A549 (cell line): ENCODE results near the gene MYLK. TPM values are rescaled to one million over a fixed set of nuclear protein-coding genes. Genes with fewer than 3 reads are reported as not detected.

Experiments
- ATAC-seq, 2 experiments: fragments of 200-7000 bp in 1 of 2; fragments of >200 bp in 1 of 2; cut with Nextera tagmentation in 1 of 2; cut with Tn5 transposase in 1 of 2; 3 replicates each; pipeline versions ENCODE4 v1.8.0 to v1.9.1; 2018 to 2020; ENCODE audit warnings: mild to moderate bottlenecking in 1 of 2, moderate library complexity in 1 of 2
- CTCF ChIA-PET: fragments of 300-600 bp; sonication (Branson Sonifier 250); formaldehyde crosslinking; extraction: SDS; loops from one replicate; lab custom pipeline; 2021; ENCODE audit warnings: antibody characterized with exemption, inconsistent platforms; lab: Yijun Ruan, JAX
- POLR2A ChIA-PET: fragments of 350-600 bp; formaldehyde crosslinking; extraction: SDS; loops from one replicate; lab custom pipeline; 2021; ENCODE audit warnings: antibody characterized with exemption, inconsistent platforms; lab: Yijun Ruan, JAX
- DNase-seq, 2 experiments: peaks; one replicate each; pipeline versions ENCODE4 v3.0.0 to v3.0.0-alpha.2; 2011 to 2016; ENCODE audit warnings: low read depth in 1 of 2, low spot score in 1 of 2
- FAIRE-seq: peaks from 2 replicates; lab custom pipeline; 2011; peaks lifted over from hg19 to GRCh38; lab: Jason Lieb, UNC
- H3K27ac ChIP-seq, 2 experiments: fragments of >200 bp; sonication (Bioruptor Twin); formaldehyde crosslinking; 3 replicates each; pipeline ENCODE4 v1.5.1; 2016 to 2017
- H3K4me1 ChIP-seq: fragments of >200 bp; sonication (Bioruptor Twin); formaldehyde crosslinking; 3 replicates; pipeline ENCODE4 v1.6.1; 2016
- H3K4me2 ChIP-seq: fragments of >200 bp; sonication (Bioruptor Twin); formaldehyde crosslinking; 3 replicates; pipeline ENCODE4 v1.6.1; 2016
- H3K4me3 ChIP-seq: fragments of >200 bp; sonication (Bioruptor Twin); formaldehyde crosslinking; 3 replicates; pipeline ENCODE4 v1.5.1; 2016
- H3K9me3 ChIP-seq: fragments of >200 bp; sonication (Bioruptor Twin); formaldehyde crosslinking; 3 replicates; pipeline ENCODE4 v1.6.1; 2016
- BHLHE40 ChIP-seq: IDR thresholded peaks from 2 replicates; pipeline ENCODE4 v1.6.1; 2012; ENCODE audit warnings: low read depth, low read length, inconsistent platforms
- CBX2 ChIP-seq: fragments of 200-600 bp; sonication (generic); IDR thresholded peaks from 2 replicates; pipeline ENCODE4 v1.6.1; 2016; ENCODE audit warnings: low read depth, mild to moderate bottlenecking, borderline replicate concordance
- CHD2 ChIP-seq: fragments of 150-350 bp; IDR thresholded peaks from 2 replicates; pipeline ENCODE4 v1.6.1; 2014; ENCODE audit warnings: low read length; ENCODE audit not compliant: partially characterized antibody
- EHF ChIP-seq: fragments of 250-450 bp; sonication (Bioruptor Pico); IDR thresholded peaks from 2 replicates; pipeline ENCODE4 v1.5.0; 2020; ENCODE audit warnings: mild to moderate bottlenecking
- EHMT2 ChIP-seq: fragments of 200-600 bp; sonication (generic); IDR thresholded peaks from 2 replicates; pipeline ENCODE4 v1.6.1; 2016; ENCODE audit warnings: antibody characterized with exemption, low read depth, mild to moderate bottlenecking, moderate library complexity
- ELK1 ChIP-seq: fragments of 150-350 bp; IDR thresholded peaks from 2 replicates; pipeline ENCODE4 v1.6.1; 2014; ENCODE audit warnings: low read depth, mild to moderate bottlenecking, low read length
- ESRRA ChIP-seq: fragments of 150-350 bp; IDR thresholded peaks from 2 replicates; pipeline ENCODE4 v1.6.1; 2014; ENCODE audit warnings: mild to moderate bottlenecking, low read length, borderline replicate concordance
- FOSB ChIP-seq: fragments of 250-450 bp; sonication (Bioruptor Pico); IDR thresholded peaks from 2 replicates; pipeline ENCODE4 v1.5.0; 2020; ENCODE audit warnings: mild to moderate bottlenecking, moderate library complexity
- FOXS1 ChIP-seq: fragments of 250-450 bp; sonication (Bioruptor Pico); IDR thresholded peaks from 2 replicates; pipeline ENCODE4 v1.5.0; 2020; ENCODE audit warnings: mild to moderate bottlenecking, moderate library complexity
- GATA3 ChIP-seq: IDR thresholded peaks from 2 replicates; pipeline ENCODE4 v1.6.1; 2012; ENCODE audit warnings: borderline replicate concordance
- HDAC2 ChIP-seq: fragments of 200-600 bp; sonication (generic); IDR thresholded peaks from 2 replicates; pipeline ENCODE4 v1.6.1; 2016
- HES2 ChIP-seq: fragments of >200 bp; sonication (Bioruptor Twin); formaldehyde crosslinking; IDR thresholded peaks from 2 replicates; pipeline ENCODE4 v1.6.1; 2016
- HEYL ChIP-seq: fragments of 250-450 bp; sonication (Bioruptor Pico); IDR thresholded peaks from 2 replicates; pipeline ENCODE4 v1.8.0; 2021; ENCODE audit warnings: mild to moderate bottlenecking, moderate library complexity
- HMGXB4 ChIP-seq: fragments of 250-450 bp; sonication (Bioruptor Pico); IDR thresholded peaks from 2 replicates; pipeline ENCODE4 v1.5.0; 2021; ENCODE audit warnings: mild to moderate bottlenecking, moderate library complexity, borderline replicate concordance
- KDM5A ChIP-seq: fragments of 200-600 bp; sonication (generic); IDR thresholded peaks from 2 replicates; pipeline ENCODE4 v1.6.1; 2016; ENCODE audit warnings: antibody characterized with exemption, mild to moderate bottlenecking
- MAFK ChIP-seq: fragments of 450-650 bp; IDR thresholded peaks from 2 replicates; pipeline ENCODE4 v1.6.1; 2014; ENCODE audit not compliant: partially characterized antibody
- MAX ChIP-seq: IDR thresholded peaks from 2 replicates; pipeline ENCODE4 v1.6.1; 2012
- MYC ChIP-seq: IDR thresholded peaks from 2 replicates; pipeline ENCODE4 v1.6.1; 2012; ENCODE audit warnings: mild to moderate bottlenecking, inconsistent platforms, low read length, improper control_type of control experiment, borderline replicate concordance
- NPAS2 ChIP-seq: fragments of 250-450 bp; sonication (Bioruptor Pico); IDR thresholded peaks from 2 replicates; pipeline ENCODE4 v1.8.0; 2022; ENCODE audit warnings: mild to moderate bottlenecking, moderate library complexity, borderline replicate concordance
- NR3C1 ChIP-seq: fragments of >200 bp; sonication (Bioruptor Twin); formaldehyde crosslinking; IDR thresholded peaks from 3 replicates; pipeline ENCODE4 v1.6.1; 2017
- POLR2AphosphoS2 ChIP-seq: conservative IDR thresholded peaks from 2 replicates; pipeline ENCODE4 v1.6.1; 2012; ENCODE audit warnings: low read length, improper control_type of control experiment, inconsistent platforms
- RAD21 ChIP-seq, 2 experiments: fragments of >200 bp in 1 of 2; sonication (Bioruptor Twin) in 1 of 2; formaldehyde crosslinking in 1 of 2; IDR thresholded peaks in 1 of 2; conservative IDR thresholded peaks in 1 of 2; 2 replicates in 1 of 2; 3 replicates in 1 of 2; pipeline ENCODE4 v1.6.1; 2012 to 2018; ENCODE audit warnings: inconsistent platforms in 1 of 2
- RFX5 ChIP-seq: fragments of 450-650 bp; IDR thresholded peaks from 2 replicates; pipeline ENCODE4 v1.7.1; 2014; ENCODE audit warnings: antibody characterized with exemption, mild to moderate bottlenecking, moderate library complexity
- SREBF2 ChIP-seq: fragments of 450-650 bp; IDR thresholded peaks from 2 replicates; pipeline ENCODE4 v1.6.1; 2014; ENCODE audit warnings: mild to moderate bottlenecking, moderate library complexity
- TFCP2L1 ChIP-seq: fragments of 250-450 bp; sonication (Bioruptor Pico); IDR thresholded peaks from 2 replicates; pipeline ENCODE4 v1.5.0; 2021; ENCODE audit warnings: mild to moderate bottlenecking
- TP53 ChIP-seq: fragments of 250-450 bp; sonication (Bioruptor Pico); IDR thresholded peaks from 2 replicates; pipeline ENCODE4 v1.5.0; 2021; ENCODE audit warnings: mild to moderate bottlenecking, moderate library complexity
- WGBS: methylation state at CpG from one replicate; pipeline ENCODE4 v1.1.6; 2017; ENCODE audit errors: missing lambda C conversion rate; 5-methylcytosine and 5-hydroxymethylcytosine counted together
- polyA plus RNA-seq, 4 experiments: library from polyadenylated mRNA; depleted of rRNA in 3 of 4; stranded (reverse); fragments of >200 nt; fragmentation: RNase III in 1 of 4; extraction: RNeasy Plus Mini Kit Qiagen cat#74134 plus additional on column Dnase treatment in 1 of 4; gene quantifications; 2 replicates in 3 of 4; 3 replicates in 1 of 4; pipeline ENCODE4 v1.2.3, GENCODE V29; 2011 to 2017

Gene MYLK
- polyA plus RNA-seq, 2 of the 4 experiments (the other 2 are of a cell fraction) = 16.9 to 17.4 TPM

- Histone ChIP-seq H3K9me3 (no peaks in the 10 kb centered on the region), H3K4me2 (no peak overlapping the region), H3K27ac (no peak overlapping the region), H3K4me3 (no peak overlapping the region), H3K4me1 (no peaks in the 10 kb centered on the region)
- ATAC-seq (no peak), DNase-seq (no peak), FAIRE-seq (no peak)
- WGBS = 93% methylated on average over 6 of the region's 6 CpGs
- POLR2A ChIA-PET = no interaction called here
- CTCF ChIA-PET = interaction anchor here (1.3 to 8.3 kb wide), 2 partner anchors 12 to 15 kb away, joined by 3 to 95 read pairs; no protein-coding TSS in a partner anchor
- TF ChIP-seq MYC (no peak), SREBF2 (no peak), ESRRA (no peak), TP53 (no peak), HEYL (CRISPR knock-in tag) (no peak), HDAC2 (no peak), RAD21 (conservative IDR thresholded peaks at IDR 0.05 in 1 of 2, IDR thresholded peaks at IDR 0.05 in 1 of 2) (no peak), NPAS2 (no peak), CBX2 (no peak), FOSB (CRISPR knock-in tag) (no peak), MAFK (no peak), EHF (CRISPR knock-in tag) (no peak), GATA3 (no peak)
Observed at GRCh38 chr3:123667784-123668183, 216.3 kb downstream of the MYLK start.

GRCh38 chr3:123664753-123665152 lies 219.4 kb downstream of the MYLK start:
- no peak overlapping the region for H3K4me3 ChIP-seq
- no peak overlapping the region for H3K27ac ChIP-seq
- ChIA-PET POLR2A (no interaction called here), CTCF (interaction anchor here (1.0 to 8.3 kb wide), 5 partner anchors 8 to 1096 kb away, joined by 3 to 95 read pairs (median 4); no protein-coding TSS in a partner anchor)
- FAIRE-seq (no peak), ATAC-seq (no peak), DNase-seq (no peak)
- H3K4me2 ChIP-seq = no peak overlapping the region
- H3K4me1 ChIP-seq = no peaks in the 10 kb centered on the region
- TF ChIP-seq POLR2AphosphoS2 = no peak
- TF ChIP-seq TFCP2L1 = no peak
- no peak for TF ChIP-seq FOXS1 (CRISPR knock-in tag)
- no peak for TF ChIP-seq RFX5
- no peak for TF ChIP-seq HES2
- no peak for TF ChIP-seq KDM5A
- no peak for TF ChIP-seq HMGXB4 (CRISPR knock-in tag)
- no peak for TF ChIP-seq BHLHE40
- no peak for TF ChIP-seq EHMT2
- TF ChIP-seq MAX = no peak
- TF ChIP-seq MYC = no peak
- TF ChIP-seq NR3C1 = no peak
- TF ChIP-seq ELK1 = no peak
- TF ChIP-seq MAFK = no peak
- TF ChIP-seq SREBF2 = no peak
- no peak for TF ChIP-seq EHF (CRISPR knock-in tag)
- TF ChIP-seq CHD2 = no peak
- no peak for TF ChIP-seq ESRRA
- no peak for TF ChIP-seq GATA3
- no peaks in the 10 kb centered on the region for H3K9me3 ChIP-seq
